Activated naive CD4-positive, alpha-beta T cell treated with anti-CD3 and anti-CD28 coated beads, Interleukin-2, amount 50 U/mL, for 72 hours (primary cell): ENCODE results near the gene HOXB4. TPM values are rescaled to one million over a fixed set of nuclear protein-coding genes. Genes with fewer than 3 reads are reported as not detected.

ENCODE experiments used
- ATAC-seq, 2 donors: fragments of 150-1000 bp; cut with Tn5 transposase; 2 replicates each; pipeline ENCODE4 v1.10.0; 2021; ENCODE audit warnings: mild to moderate bottlenecking in 2 of 2, moderate library complexity in 2 of 2
- DNase-seq, 2 donors: peaks; one replicate each; pipeline ENCODE4 v3.0.0; 2021 to 2022; ENCODE audit warnings: low spot score in 2 of 2
- H3K27ac Mint-ChIP-seq, 2 donors: one replicate each; pipeline ENCODE4 v1.8.0; 2022; ENCODE audit warnings: mild to moderate bottlenecking in 2 of 2, mixed read lengths in 2 of 2
- H3K36me3 Mint-ChIP-seq, 2 donors: one replicate each; pipeline ENCODE4 v1.8.0; 2022; ENCODE audit warnings: mixed read lengths in 2 of 2
- H3K9me3 Mint-ChIP-seq, 2 donors: one replicate each; pipeline ENCODE4 v1.8.0; 2022; ENCODE audit warnings: mixed read lengths in 2 of 2
- total RNA-seq, 2 donors: library from RNA; stranded (reverse); gene quantifications; one replicate each; pipeline ENCODE4 v1.2.3, GENCODE V29; 2022

HOXB4 gene
- total RNA-seq, result 1 to 10 TPM in 1 of 2 donors, under 1 TPM in 1; 0.89 to 3.0 TPM

DNA sequence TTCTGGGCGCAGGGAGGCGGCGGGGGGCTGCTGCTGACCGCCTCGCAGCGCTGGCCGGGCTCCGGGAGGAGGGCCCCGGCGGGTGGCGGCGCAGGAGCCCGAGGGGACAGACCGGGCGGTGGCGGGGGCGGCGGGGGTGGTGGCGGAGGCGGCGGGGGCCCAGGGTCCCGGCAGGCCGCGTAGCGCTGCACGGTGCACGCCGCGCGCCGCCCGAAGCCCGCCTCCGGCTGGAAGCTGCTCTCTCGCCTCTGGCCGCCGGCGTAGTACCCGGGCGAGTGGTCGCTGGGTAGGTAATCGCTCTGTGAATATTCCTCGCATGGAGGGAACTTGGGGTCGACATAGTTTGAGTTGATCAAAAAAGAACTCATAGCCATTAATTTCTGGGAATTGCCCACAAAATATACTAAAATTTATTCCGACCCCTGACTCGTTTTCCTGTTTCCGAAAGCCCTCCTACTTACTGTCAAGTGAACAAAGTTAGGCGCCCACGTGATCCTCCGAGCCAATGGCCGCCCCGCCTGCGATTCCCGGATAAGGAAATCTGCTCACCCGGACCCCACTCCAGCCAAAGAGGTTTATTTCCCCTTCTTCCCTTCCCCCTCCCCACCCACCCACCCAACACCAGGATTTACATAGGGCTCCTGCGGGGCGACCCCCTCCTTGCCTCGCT is at the start of gene HOXB4:
Gene HOXB4, minus strand, starts transcription at position 405 of the 670 bp plus-strand sequence. Its CDS starts 31 bp downstream, at position 374.
- ATAC-seq, result peak; percentile 75 to 87
- Mint-ChIP-seq H3K36me3 (peaks cover 0 to 6% of the 10 kb centered on the region in 2 donors), H3K9me3 (no peaks in the 10 kb centered on the region), H3K27ac (peak within 1 kb of the TSS in 1 of 2 donors; percentile 65)
- DNase-seq, result peak; percentile 55 to 78

DNA sequence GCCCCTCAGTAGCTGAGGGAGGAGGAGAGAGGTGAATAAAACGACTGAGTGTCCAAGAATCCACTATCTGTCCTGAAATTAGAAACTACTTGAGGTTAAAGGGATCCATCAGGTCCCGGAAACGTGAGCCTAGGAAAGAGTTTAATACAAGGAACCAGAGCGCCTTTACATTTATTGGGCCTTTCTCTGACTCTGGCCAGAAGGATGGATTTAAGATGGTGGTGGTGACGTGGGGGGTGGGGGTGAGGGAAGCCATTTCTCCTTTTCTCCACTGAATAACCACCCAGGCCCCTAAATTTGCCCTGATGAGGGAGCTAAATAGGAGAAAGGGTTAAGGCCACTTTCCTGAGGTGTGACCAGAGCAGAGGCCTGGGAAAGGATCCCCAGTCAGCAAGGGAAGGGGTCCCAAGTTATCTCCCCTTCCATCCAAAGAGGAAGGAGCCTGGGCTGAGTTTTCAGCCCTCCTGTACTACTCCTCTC is 49.0 kb upstream of the HOXB4 start:
- Mint-ChIP-seq H3K9me3 (no peaks in the 10 kb centered on the region), H3K36me3 (no peaks in the 10 kb centered on the region), H3K27ac (no peak overlapping the region)
- ATAC-seq, result no peak
- DNase-seq, result no peak

DNA sequence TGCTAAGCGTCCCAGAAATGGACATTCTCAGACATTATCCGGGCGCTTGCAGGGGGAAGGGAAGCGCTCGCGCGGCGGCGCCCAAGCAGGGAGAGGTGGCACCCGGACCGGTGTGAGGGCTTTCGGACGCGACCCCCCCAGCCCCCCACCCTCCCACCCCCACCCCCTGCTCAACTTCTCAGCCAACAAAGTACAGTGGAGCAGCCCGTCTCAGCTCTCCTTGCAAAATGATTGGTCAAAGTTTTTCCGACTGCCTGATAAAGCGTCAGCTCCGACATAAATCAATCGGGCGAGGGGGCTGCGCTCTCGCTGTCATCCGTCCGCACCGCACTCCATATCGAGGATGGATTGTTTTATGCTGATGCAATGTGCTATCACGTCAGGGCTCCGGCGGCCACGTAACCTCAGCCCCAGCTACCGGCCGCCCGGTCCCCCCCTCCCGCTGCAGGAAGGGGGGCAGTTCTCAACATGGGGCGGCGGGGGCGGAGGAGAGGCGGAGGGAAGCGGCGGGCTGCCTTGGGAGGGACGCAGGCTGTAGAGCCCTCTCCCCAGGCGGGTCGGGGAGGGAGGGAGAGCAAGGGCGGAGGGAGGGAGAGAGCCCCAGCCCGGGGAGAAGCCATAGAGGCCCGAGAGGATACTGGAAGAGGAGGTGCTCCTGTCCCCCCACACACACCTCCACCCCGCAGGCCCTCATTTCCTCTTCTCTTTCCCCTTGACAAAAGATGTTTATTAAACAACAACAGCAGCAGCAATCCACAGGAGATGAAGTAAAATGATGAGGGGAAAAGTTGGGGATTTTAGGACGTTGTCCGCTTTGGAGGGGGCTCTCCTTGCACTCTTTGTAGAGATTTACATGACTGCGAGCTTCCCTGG is 48.3 kb upstream of the HOXB4 start, which contains the start of gene HOXB9:
Gene HOXB9, minus strand, starts transcription at position 114 of the 873 bp plus-strand sequence. Its CDS starts 89 bp downstream, at position 25.
- peak within 1 kb of the TSS in 1 of 2 donors; percentile 83 for H3K27ac Mint-ChIP-seq
- no peaks in the 10 kb centered on the region for H3K9me3 Mint-ChIP-seq
- DNase-seq (no peak), ATAC-seq (peak; percentile 63 to 69)
- H3K36me3 Mint-ChIP-seq, result no peaks in the 10 kb centered on the region

DNA sequence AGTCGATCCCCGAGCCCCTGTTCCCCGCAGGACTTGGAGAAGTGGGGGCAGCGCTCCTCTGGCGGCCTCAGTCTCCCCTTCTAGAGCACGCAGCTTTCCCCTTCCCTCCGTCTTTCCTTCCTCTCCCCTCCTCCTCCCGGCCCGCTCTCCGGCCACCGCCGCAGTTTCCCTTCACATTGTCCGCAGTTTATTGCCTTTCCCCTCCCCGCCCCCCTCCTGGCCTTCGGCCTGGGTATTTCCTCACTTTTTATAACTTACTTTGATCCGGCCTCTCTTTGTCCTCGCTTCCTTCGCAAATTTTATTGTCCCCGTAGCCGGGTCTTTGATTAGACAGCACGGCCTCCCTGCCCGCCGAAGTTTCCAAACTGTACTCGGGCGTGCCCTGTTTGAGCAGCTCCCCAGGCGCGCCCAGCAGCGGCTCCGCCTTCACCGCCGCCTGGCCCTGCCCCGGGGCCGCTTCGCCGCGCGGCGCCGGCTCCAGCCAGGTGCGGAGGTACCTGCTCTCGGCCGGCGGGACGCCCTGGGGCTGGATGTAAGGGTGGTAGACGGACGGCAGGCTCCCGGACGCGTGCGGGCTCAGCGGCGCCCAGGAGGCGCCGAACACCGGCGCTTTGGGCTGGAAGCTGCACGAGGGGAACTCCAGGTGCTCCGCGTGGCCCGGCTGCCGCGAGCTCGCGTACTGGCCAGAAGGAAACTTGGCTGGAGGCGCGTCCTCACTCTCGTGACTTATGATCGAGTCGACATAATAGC is 47.5 kb upstream of the HOXB4 start:
- peak; percentile 65 to 77 for ATAC-seq
- H3K9me3 Mint-ChIP-seq, result no peaks in the 10 kb centered on the region
- DNase-seq, result peak in 1 of 2 donors; percentile 62
- H3K27ac Mint-ChIP-seq, result peak overlapping the region in 1 of 2 donors; percentile 69
- H3K36me3 Mint-ChIP-seq, result no peaks in the 10 kb centered on the region

DNA sequence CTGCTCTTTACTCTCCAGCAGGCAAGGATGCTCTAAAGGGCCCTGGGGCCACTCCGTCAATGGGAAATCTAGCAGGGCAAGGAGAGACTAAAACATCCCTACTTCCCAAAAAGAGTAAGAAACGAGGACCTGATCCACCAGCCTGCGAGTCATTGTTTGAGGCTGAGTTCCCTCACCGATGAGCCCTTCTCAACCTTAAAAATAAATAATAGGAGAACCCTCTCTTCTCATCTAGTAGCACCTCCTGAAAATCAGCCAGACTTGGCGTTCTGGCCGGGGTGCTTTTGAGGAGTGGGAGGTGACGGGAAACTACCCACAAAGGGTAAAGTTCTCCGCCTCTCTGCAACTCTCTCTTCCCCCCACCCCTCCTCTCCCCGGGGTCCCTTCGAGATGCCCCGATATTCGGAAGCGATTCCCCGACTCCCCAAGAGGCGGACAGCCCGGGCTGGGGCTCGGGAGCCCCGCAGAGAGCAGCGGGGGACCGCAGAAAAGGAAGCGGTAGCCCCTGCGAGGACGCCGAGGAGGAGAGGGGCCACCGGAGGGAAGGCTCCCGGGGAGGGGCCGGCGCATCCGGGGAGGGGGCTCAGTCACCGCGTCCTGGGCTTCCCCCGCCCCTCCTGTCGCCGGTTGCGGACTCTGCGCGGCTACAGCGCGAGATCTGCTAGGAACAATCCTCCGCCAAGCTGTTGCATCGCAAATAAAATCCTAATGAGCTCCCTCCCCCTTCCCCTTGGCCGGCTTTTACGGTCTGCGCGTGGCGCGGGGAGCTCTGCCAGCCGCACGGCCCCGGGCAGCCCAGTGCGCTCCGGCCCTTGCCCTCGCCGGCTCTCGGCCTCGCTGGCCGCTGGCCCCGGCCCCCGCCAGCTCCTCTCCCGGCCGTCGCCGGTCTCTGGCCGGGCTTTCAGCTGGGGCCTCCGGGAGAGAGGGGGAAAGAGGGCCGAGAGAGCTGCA is 46.7 kb upstream of the HOXB4 start:
- H3K27ac Mint-ChIP-seq, result no peak overlapping the region
- DNase-seq (no peak), ATAC-seq (peak; percentile 28 to 36)
- H3K9me3 Mint-ChIP-seq, result no peaks in the 10 kb centered on the region
- H3K36me3 Mint-ChIP-seq, result no peaks in the 10 kb centered on the region

DNA sequence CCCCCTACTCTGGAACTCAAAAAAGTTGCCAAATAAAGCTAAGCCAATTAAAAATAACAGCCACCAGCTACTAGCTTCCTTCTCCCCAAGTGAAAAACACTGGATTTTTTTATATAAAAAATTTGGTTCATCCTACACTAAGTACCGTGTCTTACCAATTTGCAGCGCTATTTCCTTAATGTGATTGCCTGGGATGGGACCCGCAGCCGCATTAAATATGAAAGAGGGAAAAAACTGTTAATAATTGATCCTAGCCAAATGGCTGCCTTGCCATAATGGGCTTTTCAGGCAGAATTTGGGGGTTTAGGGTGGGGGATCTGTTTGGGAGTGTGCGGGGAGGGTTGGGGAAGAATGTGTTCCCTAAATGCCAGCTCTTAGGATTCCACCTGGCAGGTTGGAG is 46.0 kb upstream of the HOXB4 start:
- ATAC-seq (no peak), DNase-seq (no peak)
- H3K9me3 Mint-ChIP-seq, result no peaks in the 10 kb centered on the region
- H3K36me3 Mint-ChIP-seq, result no peaks in the 10 kb centered on the region
- no peak overlapping the region for H3K27ac Mint-ChIP-seq

DNA sequence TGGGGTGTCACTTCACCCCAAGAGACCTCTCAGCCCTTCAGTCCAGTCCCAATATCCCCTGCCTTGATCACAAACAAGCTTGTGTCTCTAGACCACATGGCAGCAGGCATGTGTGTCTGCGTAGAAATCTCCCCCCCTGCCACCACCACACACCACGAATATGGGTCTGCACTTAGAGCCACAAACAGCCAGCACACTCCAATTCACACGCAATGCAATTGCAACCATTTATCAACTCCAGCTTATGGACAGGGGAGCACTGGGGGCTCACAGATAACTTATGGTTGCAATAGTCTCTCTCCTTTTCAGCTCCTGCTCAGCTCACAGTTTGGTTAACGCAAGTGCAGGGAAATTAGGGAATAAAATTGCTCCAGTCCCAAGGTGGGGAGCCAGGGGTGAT is 45.4 kb upstream of the HOXB4 start:
- Mint-ChIP-seq H3K36me3 (no peaks in the 10 kb centered on the region), H3K27ac (no peak overlapping the region), H3K9me3 (no peaks in the 10 kb centered on the region)
- ATAC-seq, result no peak
- DNase-seq, result no peak

DNA sequence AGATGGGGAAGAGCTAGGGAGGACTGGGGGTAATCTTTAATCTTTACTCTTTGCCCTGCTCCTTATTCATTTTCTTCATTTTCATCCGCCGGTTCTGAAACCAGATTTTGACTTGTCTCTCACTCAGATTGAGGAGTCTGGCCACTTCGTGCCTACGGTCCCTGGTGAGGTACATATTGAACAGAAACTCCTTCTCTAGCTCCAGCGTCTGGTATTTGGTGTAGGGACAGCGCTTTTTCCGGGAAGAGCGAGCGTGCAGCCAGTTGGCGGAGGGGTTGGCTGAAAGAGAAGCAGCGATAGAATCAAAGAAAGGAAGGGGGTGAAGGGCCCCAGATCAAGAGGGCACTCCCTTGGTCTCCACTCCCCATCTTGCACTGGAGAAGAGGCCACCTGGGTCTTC is 44.7 kb upstream of the HOXB4 start:
- ATAC-seq, result no peak
- no peaks in the 10 kb centered on the region for H3K9me3 Mint-ChIP-seq
- no peak overlapping the region for H3K27ac Mint-ChIP-seq

DNA sequence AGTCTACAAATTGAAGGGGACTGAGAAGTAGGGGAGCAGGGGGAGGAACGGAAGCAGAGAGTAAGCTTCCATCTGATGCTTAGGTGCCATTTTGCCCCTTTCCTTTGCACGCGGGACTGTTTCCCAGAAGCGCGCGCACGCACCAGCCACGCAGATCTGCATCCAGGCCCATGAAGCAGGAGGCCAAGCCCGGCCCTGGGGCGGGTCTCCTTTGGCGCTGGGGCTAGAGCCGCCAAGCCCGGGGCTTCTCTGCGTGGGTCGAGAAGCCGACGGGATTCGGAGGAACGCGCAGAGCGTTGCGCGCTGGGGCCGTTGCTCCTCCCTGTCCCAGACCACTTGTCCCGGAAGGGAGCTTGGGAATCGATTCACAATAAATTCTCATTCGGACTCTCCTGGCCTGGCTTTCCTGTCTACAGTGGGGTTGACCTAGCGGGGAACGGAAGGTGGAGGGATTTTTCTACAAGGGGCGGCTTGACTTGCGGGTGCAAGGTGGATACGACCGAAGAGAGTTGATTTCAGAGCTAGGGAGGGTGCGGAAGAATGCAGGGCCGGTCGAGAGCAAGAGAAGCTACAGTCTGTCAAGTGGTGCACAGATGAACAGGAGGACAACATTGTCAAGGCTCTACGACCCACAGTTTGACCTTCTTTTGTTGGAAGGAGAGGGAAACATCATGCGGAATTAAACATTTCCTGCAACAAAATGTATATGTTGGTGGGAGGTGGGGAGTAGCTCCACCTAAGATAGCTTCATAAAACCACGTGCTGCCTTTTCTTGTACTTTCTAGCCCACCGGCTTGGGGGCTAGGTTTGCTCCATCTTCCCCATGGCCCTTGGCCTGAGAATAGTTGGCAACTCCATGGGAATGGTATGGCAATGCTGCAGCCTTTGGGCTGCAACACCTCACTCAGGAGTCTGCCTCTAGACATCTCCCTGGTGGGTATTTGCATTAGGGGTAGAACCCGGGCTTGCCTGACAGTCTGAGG is 43.6 kb upstream of the HOXB4 start:
- DNase-seq, result no peak
- Mint-ChIP-seq H3K9me3 (no peaks in the 10 kb centered on the region), H3K27ac (no peak overlapping the region), H3K36me3 (peaks cover 0 to 5% of the 10 kb centered on the region in 2 donors)
- ATAC-seq, result no peak

More for the DNA sequence above, 44.7 kb upstream of the HOXB4 start:
- no peak for DNase-seq
- H3K36me3 Mint-ChIP-seq, result no peaks in the 10 kb centered on the region

DNA sequence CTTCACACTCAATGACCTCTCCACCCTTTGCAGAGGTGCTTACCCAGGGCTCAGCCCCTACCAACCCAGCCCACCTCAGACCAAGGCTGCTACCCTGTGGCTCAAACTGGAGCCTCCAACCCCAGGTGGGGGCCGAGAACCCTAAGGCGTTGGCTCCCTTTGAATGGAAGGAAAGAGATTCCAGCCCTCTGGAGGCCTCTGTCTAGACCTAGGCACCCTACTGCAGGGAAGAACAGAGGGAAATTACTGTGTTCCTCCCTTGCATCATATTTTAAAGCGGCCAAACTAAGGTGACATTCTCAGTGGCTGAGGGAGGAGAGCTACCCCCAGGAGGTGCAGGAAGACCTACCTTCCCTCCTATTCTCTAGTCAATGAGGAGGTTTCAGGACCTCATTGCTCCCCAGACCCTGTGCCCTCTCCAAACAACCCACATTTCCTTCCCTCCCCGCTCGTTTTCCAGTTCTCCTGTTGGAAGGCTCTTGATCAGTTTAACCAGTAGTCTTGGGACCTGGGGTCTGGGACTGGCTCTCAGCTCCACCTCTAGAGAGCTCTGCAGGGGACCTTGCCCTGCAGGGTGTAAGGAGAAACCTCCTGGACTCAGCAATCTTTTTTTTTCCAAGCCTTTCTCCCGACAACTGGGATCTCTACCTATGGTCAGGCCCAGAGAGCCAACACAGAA is 42.5 kb upstream of the HOXB4 start:
- DNase-seq (no peak), ATAC-seq (no peak)
- H3K27ac Mint-ChIP-seq, result no peak overlapping the region
- peaks cover 0 to 7% of the 10 kb centered on the region in 2 donors for H3K36me3 Mint-ChIP-seq
- H3K9me3 Mint-ChIP-seq, result no peaks in the 10 kb centered on the region

DNA sequence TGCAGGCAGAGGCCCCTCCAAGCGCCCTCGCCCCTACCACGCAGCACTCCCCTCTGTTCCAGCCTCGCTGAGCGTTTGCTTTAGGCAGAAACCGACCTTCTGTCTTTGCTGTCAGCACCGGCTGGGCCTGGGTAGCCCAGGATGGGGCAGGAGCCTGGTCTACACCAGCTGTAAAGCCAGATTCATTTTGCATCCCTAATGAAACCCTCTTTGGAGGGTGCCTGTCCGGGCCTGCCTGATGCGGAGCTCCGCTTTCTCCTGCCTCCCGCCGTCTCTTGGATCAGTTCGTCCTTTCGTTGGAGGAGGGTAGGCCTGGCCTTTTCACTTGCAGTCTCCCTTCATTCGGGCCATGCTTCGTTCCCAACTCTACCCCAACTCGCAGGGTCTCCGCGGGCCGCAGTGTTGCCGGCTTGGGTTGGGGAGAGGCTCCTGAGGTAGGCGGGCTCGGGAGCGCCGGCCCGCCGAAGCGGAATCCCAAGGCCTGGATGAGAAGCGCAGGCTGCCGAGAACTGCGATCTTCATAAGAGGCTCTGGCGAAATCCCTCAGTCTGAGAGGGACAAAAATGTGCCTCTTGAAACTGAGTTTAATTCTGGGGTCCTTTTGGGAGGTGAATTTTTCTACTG is 41.8 kb upstream of the HOXB4 start:
- Mint-ChIP-seq H3K36me3 (peaks cover 0 to 7% of the 10 kb centered on the region in 2 donors), H3K9me3 (no peaks in the 10 kb centered on the region), H3K27ac (peak overlapping the region in 1 of 2 donors; percentile 39)
- ATAC-seq, result no peak
- DNase-seq, result no peak

DNA sequence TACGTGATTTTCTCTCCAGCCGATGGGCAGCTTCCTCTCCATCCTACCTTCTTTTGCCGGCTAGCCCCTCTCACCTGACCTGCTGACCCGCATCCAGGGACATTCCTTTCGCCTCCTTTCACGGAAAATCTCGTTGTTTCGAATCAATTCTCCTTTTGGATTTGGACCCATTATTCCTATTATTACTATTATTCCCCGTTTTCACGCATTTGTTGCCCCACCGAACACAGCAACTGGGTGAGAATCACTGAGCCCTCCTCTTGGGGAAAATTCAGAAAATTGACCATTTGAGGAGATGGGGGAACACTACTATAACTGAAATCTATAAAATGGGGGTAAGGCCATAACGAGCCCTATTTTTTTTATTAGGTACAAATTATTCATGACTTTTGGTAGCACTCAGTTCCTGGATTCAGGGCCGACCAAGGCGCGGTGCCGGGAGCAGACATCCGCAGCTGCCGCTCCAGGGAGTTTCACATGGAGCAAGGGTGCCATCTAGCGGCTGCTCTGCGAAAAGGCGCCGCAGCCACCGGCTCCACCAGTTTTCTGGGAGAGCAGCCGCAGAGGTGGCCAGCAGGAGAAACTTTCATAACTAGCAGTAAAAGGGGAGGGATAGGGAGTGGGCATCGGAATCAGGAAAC is 40.2 kb upstream of the HOXB4 start:
- no peaks in the 10 kb centered on the region for H3K9me3 Mint-ChIP-seq

DNA sequence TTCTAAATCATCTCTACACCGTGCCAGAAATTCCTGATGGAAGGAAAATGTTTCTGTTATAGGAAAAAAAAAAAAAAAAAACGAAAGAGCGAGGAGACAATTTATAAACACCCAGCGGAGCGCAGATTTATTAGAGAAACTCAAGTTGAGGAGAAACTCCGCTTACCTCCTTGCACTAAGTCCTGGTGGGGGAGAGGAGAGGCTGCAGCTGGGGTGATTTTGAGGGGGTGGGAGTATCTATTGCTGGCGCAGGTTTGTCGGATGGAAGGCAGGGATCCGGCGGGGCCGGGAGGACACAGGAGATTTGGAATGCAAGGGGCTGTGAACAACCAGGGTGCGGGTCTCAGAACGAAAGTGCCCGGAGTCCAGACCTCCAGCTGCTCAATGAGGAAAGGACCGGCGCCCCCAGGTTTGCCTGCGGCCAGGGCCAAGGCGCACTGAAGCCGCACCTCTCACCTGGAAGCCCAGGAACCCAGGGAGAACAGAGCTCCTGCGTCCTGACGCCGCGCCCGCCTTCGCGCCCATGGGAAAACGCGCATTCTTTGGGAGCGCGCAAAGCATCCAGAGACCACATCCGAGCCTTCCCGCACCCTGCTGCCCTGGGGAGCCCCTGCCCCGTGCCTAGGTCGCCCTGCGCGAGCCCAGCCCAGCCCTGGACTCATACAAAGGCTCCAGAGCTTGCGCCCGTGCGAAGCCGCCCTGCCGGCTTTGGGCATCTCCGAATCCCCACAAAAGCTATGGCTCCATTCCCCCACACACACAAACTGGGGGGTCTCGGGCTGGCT is 39.5 kb upstream of the HOXB4 start:
- no peak for ATAC-seq
- H3K27ac Mint-ChIP-seq, result peak overlapping the region in 1 of 2 donors; percentile 5

More for the DNA sequence above, 40.2 kb upstream of the HOXB4 start:
- peaks cover 0 to 7% of the 10 kb centered on the region in 2 donors for H3K36me3 Mint-ChIP-seq
- DNase-seq, result peak; percentile 72 to 81
- peak; percentile 76 to 77 for ATAC-seq
- no peak overlapping the region for H3K27ac Mint-ChIP-seq

More for the DNA sequence above, 39.5 kb upstream of the HOXB4 start:
- no peaks in the 10 kb centered on the region for H3K9me3 Mint-ChIP-seq
- DNase-seq, result no peak
- H3K36me3 Mint-ChIP-seq, result peaks cover 0 to 7% of the 10 kb centered on the region in 2 donors
